ENCODE data around the gene RABGAP1. TPM values are rescaled to one million over a fixed set of nuclear protein-coding genes. Genes with fewer than 3 reads are reported as not detected.
A peak's percentile ranks its signal among the peaks of the same experiment; 100 is the strongest.

The RABGAP1 gene
- polyA plus RNA-seq, 1 donor from 2014 or later, result 19.0 TPM

DNA sequence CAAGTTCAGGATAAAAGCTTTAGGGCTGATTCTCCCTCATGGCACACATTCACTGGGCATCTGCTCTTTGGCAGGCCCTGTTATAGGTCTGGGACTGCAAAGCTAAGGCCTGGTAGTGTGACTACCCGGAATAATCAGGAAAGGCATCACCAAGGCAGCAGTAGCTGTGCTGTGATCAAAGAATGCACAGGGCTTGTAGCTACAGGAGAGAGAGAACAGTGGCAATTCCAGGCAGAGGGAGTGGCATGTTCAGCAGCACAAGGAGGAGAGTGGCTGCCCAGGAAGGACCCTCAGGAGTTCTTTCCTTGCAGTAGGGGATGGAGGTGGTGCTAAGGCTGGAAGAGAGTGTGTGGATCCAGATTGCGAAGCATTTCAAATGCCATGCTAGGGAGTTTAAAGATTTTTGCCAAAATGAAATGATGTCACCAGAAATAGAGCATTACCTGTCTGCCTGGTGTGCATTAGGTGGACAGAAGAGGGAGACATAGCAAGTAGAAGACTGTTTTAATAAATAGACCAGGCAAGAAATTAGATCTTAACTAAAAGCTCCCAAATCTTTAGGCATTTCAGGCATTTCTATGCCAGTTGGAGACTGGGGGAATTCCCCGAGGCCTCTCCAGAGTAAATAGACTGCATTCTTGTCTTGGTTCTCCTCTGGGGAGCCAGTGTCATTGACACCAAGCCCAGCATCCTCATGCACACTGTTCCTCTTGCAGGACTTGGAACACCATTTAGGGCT lies 161.7 kb downstream of the RABGAP1 start:
- Mint-ChIP-seq H3K4me1 (peaks cover 0 to 4% (median 0%) of the 10 kb centered on the region in 3 donors), H3K27me3 (no peaks in the 10 kb centered on the region), H3K4me3 (no peak overlapping the region), H3K9me3 (no peaks in the 10 kb centered on the region), H3K36me3 (peaks cover 3% of the 10 kb centered on the region), H3K27ac (peak overlapping the region in 2 of 3 donors; percentile 56 to 80)

GRCh38 chr9:123104807-123105206 lies 164.0 kb downstream of the RABGAP1 start:
- H3K4me1 Mint-ChIP-seq, result peaks cover 0 to 4% (median 0%) of the 10 kb centered on the region in 3 donors
- H3K36me3 Mint-ChIP-seq, result no peaks in the 10 kb centered on the region
- H3K27ac Mint-ChIP-seq, result peak overlapping the region in 2 of 3 donors; percentile 42 to 78
- H3K4me3 Mint-ChIP-seq, result no peak overlapping the region
- no peaks in the 10 kb centered on the region for H3K27me3 Mint-ChIP-seq
- no peaks in the 10 kb centered on the region for H3K9me3 Mint-ChIP-seq

DNA sequence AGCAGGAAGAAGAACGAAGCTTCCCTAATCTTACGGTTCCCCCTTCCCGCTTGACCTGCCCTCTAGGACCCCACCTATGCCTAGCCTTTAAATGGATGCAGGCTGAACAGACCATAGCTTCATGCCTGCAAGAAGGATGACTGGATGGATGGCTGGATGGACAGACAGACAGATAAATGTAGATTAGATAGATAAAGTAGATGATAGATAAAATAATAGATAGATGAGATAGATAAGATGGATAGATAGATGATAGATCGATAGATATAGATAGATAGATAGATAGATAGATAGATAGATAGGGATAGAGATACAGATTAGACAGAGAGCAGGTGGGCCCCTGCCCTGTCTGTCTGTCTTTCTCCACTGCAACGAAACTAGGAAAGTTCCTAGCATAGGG lies 164.7 kb downstream of the RABGAP1 start:
- H3K9me3 Mint-ChIP-seq, result no peaks in the 10 kb centered on the region
- no peak overlapping the region for H3K4me3 Mint-ChIP-seq
- peaks cover 0 to 4% (median 0%) of the 10 kb centered on the region in 3 donors for H3K4me1 Mint-ChIP-seq
- peak overlapping the region in 1 of 3 donors; percentile 78 for H3K27ac Mint-ChIP-seq
- no peaks in the 10 kb centered on the region for H3K27me3 Mint-ChIP-seq
- H3K36me3 Mint-ChIP-seq, result no peaks in the 10 kb centered on the region

DNA sequence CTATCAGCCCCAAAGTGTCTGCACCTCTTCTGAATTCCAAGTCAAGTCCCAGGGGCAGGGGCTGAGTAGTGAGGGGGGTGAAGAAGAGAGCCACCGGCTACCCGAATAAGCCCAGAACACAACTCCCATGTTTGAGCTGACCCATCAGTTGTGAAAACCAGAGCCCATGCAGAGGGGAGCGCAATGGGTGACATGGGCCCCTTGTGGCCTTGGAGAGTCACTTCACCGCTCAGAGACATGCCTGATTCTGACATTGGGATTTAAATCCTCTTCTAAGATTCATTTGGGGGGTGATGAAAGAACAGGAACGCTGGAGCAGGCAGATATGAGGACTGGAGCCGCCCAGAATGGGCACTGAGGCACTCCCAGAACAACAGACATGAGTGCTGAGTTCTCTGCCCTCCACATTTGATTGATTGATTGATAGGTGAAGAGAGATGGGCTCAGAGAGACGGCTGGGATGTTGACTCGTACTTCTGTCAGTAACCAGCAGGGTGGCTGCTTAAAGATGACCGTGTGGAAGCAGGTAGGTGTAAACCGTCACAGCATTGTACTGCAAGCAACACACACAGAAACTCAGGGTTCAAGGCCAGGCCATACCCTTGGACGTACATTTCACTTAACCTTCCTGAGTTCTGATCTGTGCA lies 166.9 kb downstream of the RABGAP1 start:
- no peaks in the 10 kb centered on the region for H3K27me3 Mint-ChIP-seq
- no peaks in the 10 kb centered on the region for H3K36me3 Mint-ChIP-seq
- H3K4me3 Mint-ChIP-seq, result no peak overlapping the region
- H3K9me3 Mint-ChIP-seq, result no peaks in the 10 kb centered on the region
- peak overlapping the region; percentile 11 to 57 (median 46) for H3K27ac Mint-ChIP-seq
- peaks cover 0 to 5% (median 2%) of the 10 kb centered on the region in 3 donors for H3K4me1 Mint-ChIP-seq

DNA sequence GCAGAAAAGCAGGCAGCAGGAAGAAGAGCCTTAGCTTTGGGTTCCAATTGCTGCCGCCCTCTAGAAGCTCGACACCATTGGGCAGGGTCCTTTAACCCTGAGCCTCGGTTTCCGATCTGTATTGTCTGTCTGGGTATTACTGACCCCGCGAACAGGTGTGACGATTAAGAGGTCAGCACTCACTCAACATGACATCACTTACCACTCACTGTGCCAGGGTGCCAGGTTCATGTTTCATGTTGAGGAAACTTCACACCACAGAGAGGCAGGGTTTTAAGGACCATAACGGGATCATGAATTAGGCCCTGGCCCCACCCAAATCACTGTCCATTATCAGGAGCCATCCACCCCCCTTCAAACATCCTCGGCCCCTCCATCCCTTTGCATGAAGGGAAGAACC lies 168.2 kb downstream of the RABGAP1 start:
- Mint-ChIP-seq H3K4me1 (peaks cover 0 to 5% (median 2%) of the 10 kb centered on the region in 3 donors), H3K27me3 (no peaks in the 10 kb centered on the region)

DNA sequence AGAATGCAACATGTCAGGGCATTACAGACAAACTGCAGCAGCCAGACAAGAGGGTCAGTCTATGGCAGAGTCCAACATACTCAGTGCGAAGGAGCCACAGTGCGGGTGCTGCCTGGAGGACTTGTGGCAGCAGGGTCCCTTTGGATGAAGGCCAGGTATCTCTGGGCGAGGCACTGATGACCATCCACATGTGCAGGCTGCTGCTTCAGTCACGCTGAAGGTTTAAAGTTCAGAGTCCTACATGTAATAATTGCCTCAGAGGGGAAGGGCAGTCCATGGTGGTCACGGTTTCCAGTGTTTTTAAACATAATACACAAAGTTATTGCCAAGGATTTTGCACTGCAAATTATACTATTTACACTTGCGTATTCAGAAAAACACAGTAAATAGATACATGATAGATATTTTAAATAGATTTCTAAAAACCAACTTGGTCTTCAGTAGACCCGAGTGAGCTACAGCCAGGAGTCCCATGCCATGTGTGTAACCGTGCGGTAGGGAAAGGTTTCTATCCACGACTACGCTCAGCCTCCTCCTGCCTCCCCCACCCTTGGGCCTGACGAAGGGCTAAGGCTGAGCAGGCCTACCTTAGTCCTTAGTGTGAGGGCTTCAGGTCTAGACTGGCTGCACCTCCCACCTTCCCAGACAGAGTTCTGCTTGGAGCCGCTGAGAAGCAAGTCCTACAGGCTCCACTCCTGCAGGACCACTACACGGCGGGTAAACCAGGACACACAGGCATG lies 168.9 kb downstream of the RABGAP1 start:
- Mint-ChIP-seq H3K27me3 (no peaks in the 10 kb centered on the region), H3K27ac (no peak overlapping the region), H3K4me1 (peaks cover 0 to 5% (median 2%) of the 10 kb centered on the region in 3 donors), H3K36me3 (no peaks in the 10 kb centered on the region), H3K9me3 (no peaks in the 10 kb centered on the region), H3K4me3 (no peak overlapping the region)

More for the DNA sequence above, 168.2 kb downstream of the RABGAP1 start:
- Mint-ChIP-seq H3K4me3 (no peak overlapping the region), H3K27ac (peak overlapping the region in 2 of 3 donors; percentile 44 to 76), H3K9me3 (no peaks in the 10 kb centered on the region), H3K36me3 (no peaks in the 10 kb centered on the region)

DNA sequence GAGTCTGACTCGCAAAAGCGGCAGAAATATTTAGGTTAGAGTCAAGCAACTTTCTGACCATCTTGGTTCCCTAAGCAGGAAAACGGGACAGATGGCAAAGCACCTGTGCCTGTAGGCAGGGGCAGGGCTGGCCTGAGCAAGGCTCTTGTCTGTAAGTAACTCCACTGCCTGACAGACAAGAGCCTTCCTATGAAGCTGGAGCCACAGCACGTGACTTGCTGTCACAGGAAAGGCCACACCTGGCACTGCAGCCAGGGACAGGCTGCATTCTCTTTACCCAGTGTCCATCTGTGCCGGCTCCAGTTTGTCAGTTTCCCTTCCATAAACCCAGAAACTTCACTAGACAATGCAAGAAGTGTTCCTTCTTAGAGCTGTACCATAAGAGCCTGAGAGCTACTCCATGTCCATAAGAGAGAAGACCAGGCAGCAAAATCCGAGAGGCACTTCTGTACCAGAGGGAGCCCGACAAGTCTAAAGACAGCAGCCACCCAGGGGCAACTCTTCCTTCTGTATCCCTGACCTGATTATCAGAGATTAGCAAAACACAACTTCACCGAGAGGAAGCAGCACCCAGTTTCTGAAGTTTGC lies 170.7 kb downstream of the RABGAP1 start:
- no peak overlapping the region for H3K4me3 Mint-ChIP-seq
- peak overlapping the region; percentile 49 to 85 (median 71) for H3K27ac Mint-ChIP-seq
- H3K27me3 Mint-ChIP-seq, result no peaks in the 10 kb centered on the region
- H3K36me3 Mint-ChIP-seq, result no peaks in the 10 kb centered on the region
- H3K9me3 Mint-ChIP-seq, result no peaks in the 10 kb centered on the region
- H3K4me1 Mint-ChIP-seq, result peaks cover 0 to 5% (median 4%) of the 10 kb centered on the region in 3 donors

DNA sequence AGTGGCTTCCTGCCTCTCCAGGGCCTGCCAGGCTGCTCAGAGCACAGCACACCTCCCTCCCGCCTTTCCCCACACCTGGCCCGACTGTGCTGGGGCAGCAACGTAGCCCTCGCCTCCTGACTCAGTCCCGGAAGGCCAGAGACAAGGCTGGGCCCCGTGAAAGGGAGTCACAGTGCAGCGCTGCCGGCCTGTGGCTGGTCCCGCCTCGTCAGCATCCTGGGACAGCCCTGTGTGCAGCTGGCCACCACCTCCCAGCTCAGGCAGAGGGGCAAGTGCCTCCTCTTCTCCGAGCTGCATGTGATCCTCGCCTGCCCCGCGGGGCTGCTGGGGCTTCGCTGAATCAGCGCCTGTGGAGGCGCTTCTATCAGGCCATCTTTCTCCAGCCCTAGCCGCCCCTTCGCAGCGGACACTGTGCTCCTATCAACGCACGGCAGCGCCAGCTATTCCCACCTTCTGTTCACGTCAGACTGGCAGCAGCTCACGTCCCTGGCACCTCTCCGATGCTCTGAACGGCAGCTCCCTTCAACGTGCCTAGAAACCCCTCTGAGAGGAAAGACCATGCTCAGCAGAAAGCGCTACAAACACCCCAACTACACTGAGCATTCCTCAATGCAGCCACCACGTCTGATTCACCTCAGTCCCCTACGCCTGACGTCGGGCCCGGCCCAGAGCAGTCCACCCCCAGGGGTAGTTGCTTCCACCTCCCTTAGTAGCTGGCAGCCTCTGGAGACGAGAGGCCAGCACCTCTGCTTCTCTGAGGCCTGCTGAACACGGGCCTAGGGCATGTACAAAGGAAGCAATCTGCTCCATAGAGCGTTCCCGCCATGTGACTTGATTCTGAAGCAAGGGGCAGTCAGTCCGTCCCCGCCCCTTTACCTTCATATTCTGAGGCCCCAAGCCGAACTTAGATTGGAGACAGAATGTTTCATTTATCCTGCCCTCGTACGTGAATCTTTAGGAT lies 171.5 kb downstream of the RABGAP1 start:
- H3K9me3 Mint-ChIP-seq, result no peaks in the 10 kb centered on the region
- H3K4me3 Mint-ChIP-seq, result no peak overlapping the region
- H3K4me1 Mint-ChIP-seq, result peaks cover 0 to 5% (median 4%) of the 10 kb centered on the region in 3 donors
- H3K36me3 Mint-ChIP-seq, result no peaks in the 10 kb centered on the region
- no peaks in the 10 kb centered on the region for H3K27me3 Mint-ChIP-seq
- peak overlapping the region; percentile 71 to 85 (median 76) for H3K27ac Mint-ChIP-seq

DNA sequence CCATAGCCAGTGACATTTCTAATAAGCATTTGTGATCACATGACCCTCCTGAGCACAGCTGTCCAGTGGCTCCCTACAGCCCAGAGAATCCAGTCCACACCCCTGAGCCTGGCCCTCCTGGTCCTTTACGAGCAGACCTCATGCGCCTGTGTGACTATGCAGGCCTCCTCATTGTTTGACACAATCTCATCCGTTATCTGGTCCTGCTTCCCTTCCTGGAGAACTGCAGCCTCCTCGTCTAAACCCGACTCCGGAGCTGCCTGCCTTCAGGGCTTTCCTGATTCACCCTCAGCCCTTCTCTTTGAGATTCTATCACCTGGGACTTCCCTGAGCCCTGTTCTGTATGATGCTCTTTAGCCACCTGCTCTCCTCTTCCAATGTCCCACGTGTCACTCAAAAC lies 172.4 kb downstream of the RABGAP1 start:
- H3K4me3 Mint-ChIP-seq, result no peak overlapping the region
- H3K4me1 Mint-ChIP-seq, result peaks cover 0 to 5% (median 4%) of the 10 kb centered on the region in 3 donors
- no peaks in the 10 kb centered on the region for H3K36me3 Mint-ChIP-seq
- H3K27ac Mint-ChIP-seq, result peak overlapping the region in 1 of 3 donors; percentile 76
- H3K9me3 Mint-ChIP-seq, result no peaks in the 10 kb centered on the region
- H3K27me3 Mint-ChIP-seq, result no peaks in the 10 kb centered on the region

DNA sequence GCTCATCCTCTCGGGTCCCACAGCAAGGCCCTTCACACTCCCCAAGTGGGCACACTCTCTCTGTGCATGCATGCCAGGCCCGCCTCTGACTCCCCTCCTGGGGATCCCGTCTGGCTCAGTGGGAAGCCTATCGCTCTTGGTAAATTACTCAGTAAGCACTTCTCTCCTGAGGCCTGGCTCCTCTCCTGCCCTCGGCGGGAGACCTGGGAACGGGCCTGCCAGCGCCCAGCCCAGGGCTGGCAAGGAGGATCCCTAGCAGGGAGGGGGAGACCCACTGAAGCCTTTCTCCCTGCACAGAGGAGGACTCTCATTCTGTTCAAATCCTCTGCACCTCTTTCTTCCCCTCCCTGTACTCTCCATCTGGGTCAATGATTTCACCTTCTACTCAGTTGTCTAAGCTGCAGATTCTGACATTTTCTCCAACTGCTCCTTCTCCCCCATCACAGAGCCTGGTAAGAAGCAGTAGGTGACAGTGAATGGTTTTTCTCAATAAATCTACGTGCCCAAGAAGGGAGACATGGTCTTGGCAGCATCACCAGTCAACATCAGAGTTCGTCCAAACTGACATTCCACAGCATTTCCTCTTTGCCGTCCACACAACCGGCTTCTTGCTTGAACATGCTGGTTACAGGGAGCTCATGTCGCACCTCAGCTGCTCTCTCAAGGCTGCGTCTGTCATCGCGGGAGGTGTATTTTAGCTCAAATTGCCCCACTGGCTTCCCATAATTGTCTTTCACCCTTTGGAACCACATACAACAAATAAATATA lies 174.5 kb downstream of the RABGAP1 start:
- Mint-ChIP-seq H3K4me3 (no peak overlapping the region), H3K27ac (peak overlapping the region; percentile 29 to 83 (median 41)), H3K36me3 (no peaks in the 10 kb centered on the region), H3K9me3 (no peaks in the 10 kb centered on the region), H3K4me1 (peaks cover 5 to 11% (median 9%) of the 10 kb centered on the region in 3 donors), H3K27me3 (no peaks in the 10 kb centered on the region)

GRCh38 chr9:123116036-123116435 lies 175.2 kb downstream of the RABGAP1 start:
- no peak overlapping the region for H3K4me3 Mint-ChIP-seq
- H3K9me3 Mint-ChIP-seq, result no peaks in the 10 kb centered on the region
- no peaks in the 10 kb centered on the region for H3K36me3 Mint-ChIP-seq
- no peaks in the 10 kb centered on the region for H3K27me3 Mint-ChIP-seq
- H3K27ac Mint-ChIP-seq, result peak overlapping the region in 2 of 3 donors; percentile 62 to 90
- H3K4me1 Mint-ChIP-seq, result peaks cover 5 to 11% (median 10%) of the 10 kb centered on the region in 3 donors

DNA sequence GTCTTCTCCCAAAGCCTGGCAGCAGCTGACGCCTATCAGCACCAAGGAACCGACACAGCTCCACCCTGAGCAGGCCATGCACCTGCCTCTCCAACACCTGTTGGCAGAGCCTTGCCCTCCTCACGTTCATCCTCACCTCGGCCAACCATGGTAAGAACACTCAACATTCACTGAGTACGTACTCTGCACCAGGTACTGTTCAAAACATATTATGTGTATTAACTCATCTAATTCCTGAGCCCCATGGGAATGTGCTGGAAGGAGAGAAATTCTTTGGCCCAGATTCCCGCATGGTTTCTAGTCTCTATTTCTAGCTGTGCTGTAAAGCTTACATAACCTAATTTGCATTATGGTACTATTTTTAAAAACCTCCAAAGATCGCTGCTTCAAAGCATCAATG lies 178.7 kb downstream of the RABGAP1 start:
- H3K4me3 Mint-ChIP-seq, result no peak overlapping the region
- H3K4me1 Mint-ChIP-seq, result peaks cover 5 to 11% (median 9%) of the 10 kb centered on the region in 3 donors
- H3K9me3 Mint-ChIP-seq, result no peaks in the 10 kb centered on the region
- H3K36me3 Mint-ChIP-seq, result peaks cover 1% of the 10 kb centered on the region
- H3K27ac Mint-ChIP-seq, result peak overlapping the region; percentile 43 to 81 (median 50)
- H3K27me3 Mint-ChIP-seq, result no peaks in the 10 kb centered on the region

GRCh38 chr9:123120131-123120530 lies 179.3 kb downstream of the RABGAP1 start:
- H3K36me3 Mint-ChIP-seq, result peaks cover 1% of the 10 kb centered on the region
- H3K27ac Mint-ChIP-seq, result peak overlapping the region; percentile 43 to 81 (median 50)
- H3K4me1 Mint-ChIP-seq, result peaks cover 5 to 11% (median 9%) of the 10 kb centered on the region in 3 donors
- H3K9me3 Mint-ChIP-seq, result no peaks in the 10 kb centered on the region
- H3K4me3 Mint-ChIP-seq, result no peak overlapping the region
- H3K27me3 Mint-ChIP-seq, result no peaks in the 10 kb centered on the region

All from IgD-negative memory B cell (primary cell).